ENCODE data around the gene CDH4. TPM values are rescaled to one million over a fixed set of nuclear protein-coding genes. Genes with fewer than 3 reads are reported as not detected.

Gene CDH4
- total RNA-seq, 1 donor from 2014 or later = 0.06 TPM

- Histone ChIP-seq H3K4me1 (no peaks in the 10 kb centered on the region), H3K4me3 (no peak overlapping the region), H3K9me3 (peaks cover 3% of the 10 kb centered on the region), H3K36me3 (no peaks in the 10 kb centered on the region), H3K27ac (no peak overlapping the region), H3K27me3 (ENCODE audit: low read depth) (peaks cover 19% of the 10 kb centered on the region)
- ATAC-seq (no peak), DNase-seq (peak; percentile 29)
- no peak for TF ChIP-seq CTCF (IDR thresholded peaks at IDR 0.05)
- intact Hi-C loops (cut with DNase I) = no loop called here
These were observed 661.6 kb downstream of the CDH4 start for GRCh38 chr20:61913423-61914225.

- TF ChIP-seq CTCF (IDR thresholded peaks at IDR 0.05) = no peak
- DNase-seq (no peak), ATAC-seq (no peak)
- H3K27ac ChIP-seq = no peak overlapping the region
- peaks cover 3% of the 10 kb centered on the region for H3K9me3 ChIP-seq
- no peak overlapping the region for H3K4me3 ChIP-seq
- H3K36me3 ChIP-seq = no peaks in the 10 kb centered on the region
- intact Hi-C loops (cut with DNase I) = no loop called here
- H3K27me3 ChIP-seq (ENCODE audit: low read depth) = peaks cover 19% of the 10 kb centered on the region
- H3K4me1 ChIP-seq = no peaks in the 10 kb centered on the region
These were observed 663.0 kb downstream of the CDH4 start for GRCh38 chr20:61915101-61915500.

GRCh38 chr20:61916318-61916891 is 664.3 kb downstream of the CDH4 start:
- no peaks in the 10 kb centered on the region for H3K4me1 ChIP-seq

GRCh38 chr20:61917474-61918145 is 665.5 kb downstream of the CDH4 start:
- ATAC-seq (no peak), DNase-seq (no peak)
- intact Hi-C loops (cut with DNase I) = no loop called here
- Histone ChIP-seq H3K4me3 (no peak overlapping the region), H3K27me3 (ENCODE audit: low read depth) (peaks cover 19% of the 10 kb centered on the region), H3K36me3 (no peaks in the 10 kb centered on the region), H3K4me1 (no peaks in the 10 kb centered on the region), H3K27ac (no peak overlapping the region), H3K9me3 (no peaks in the 10 kb centered on the region)
- no peak for TF ChIP-seq CTCF (IDR thresholded peaks at IDR 0.05)

More at GRCh38 chr20:61916318-61916891, 664.3 kb downstream of the CDH4 start:
- DNase-seq (no peak), ATAC-seq (no peak)
- Histone ChIP-seq H3K27ac (no peak overlapping the region), H3K4me3 (no peak overlapping the region), H3K27me3 (ENCODE audit: low read depth) (peaks cover 19% of the 10 kb centered on the region), H3K9me3 (no peaks in the 10 kb centered on the region), H3K36me3 (no peaks in the 10 kb centered on the region)
- intact Hi-C loops (cut with DNase I) = no loop called here
- no peak for TF ChIP-seq CTCF (IDR thresholded peaks at IDR 0.05)

GRCh38 chr20:61918548-61918947 is 666.5 kb downstream of the CDH4 start:
- ATAC-seq (no peak), DNase-seq (no peak)
- Histone ChIP-seq H3K27me3 (ENCODE audit: low read depth) (peaks cover 14% of the 10 kb centered on the region), H3K9me3 (no peaks in the 10 kb centered on the region), H3K27ac (no peak overlapping the region), H3K4me3 (no peak overlapping the region), H3K36me3 (no peaks in the 10 kb centered on the region), H3K4me1 (no peaks in the 10 kb centered on the region)
- intact Hi-C loops (cut with DNase I) = no loop called here
- TF ChIP-seq CTCF (IDR thresholded peaks at IDR 0.05) = no peak
